WTC11 (cell line): ENCODE results near the gene SART3. TPM values are rescaled to one million over a fixed set of nuclear protein-coding genes. Genes with fewer than 3 reads are reported as not detected.

Experiments
- ATAC-seq: fragments of 200-7000 bp; cut with Tn5 transposase; 2 replicates; pipeline ENCODE4 v1.10.0; 2021; ENCODE audit warnings: mild to moderate bottlenecking, moderate library complexity
- CTCF ChIA-PET: fragments of 300-600 bp; sonication (Branson Sonifier 250); formaldehyde crosslinking; loops from one replicate; lab custom pipeline; 2021; ENCODE audit warnings: antibody characterized with exemption; lab: Charles Lee
- POLR2A ChIA-PET: fragments of 350-600 bp; sonication (Branson Sonifier 250); formaldehyde crosslinking; loops from one replicate; lab custom pipeline; 2021; ENCODE audit warnings: antibody characterized with exemption; lab: Charles Lee
- DNase-seq: peaks from one replicate; pipeline ENCODE4 v3.0.0; 2021; ENCODE audit warnings: low spot score
- H3K27ac Mint-ChIP-seq: 2 replicates; pipeline ENCODE4 v1.8.0; 2021; ENCODE audit warnings: mixed read lengths
- H3K27me3 Mint-ChIP-seq: 2 replicates; pipeline ENCODE4 v1.8.0; 2021; ENCODE audit warnings: low read depth, mild to moderate bottlenecking, moderate library complexity, mixed read lengths
- H3K36me3 Mint-ChIP-seq: 2 replicates; pipeline ENCODE4 v1.8.0; 2021; ENCODE audit warnings: mixed read lengths
- H3K4me1 Mint-ChIP-seq: 2 replicates; pipeline ENCODE4 v1.8.0; 2022; ENCODE audit warnings: mixed read lengths
- H3K4me3 Mint-ChIP-seq: 2 replicates; pipeline ENCODE4 v1.8.0; 2021; ENCODE audit warnings: mild to moderate bottlenecking, moderate library complexity, mixed read lengths
- H3K9me3 Mint-ChIP-seq: 2 replicates; pipeline ENCODE4 v1.8.0; 2021; ENCODE audit warnings: mixed read lengths
- CBFB ChIP-seq: sonication (generic); formaldehyde crosslinking; IDR thresholded peaks from 2 replicates; pipeline ENCODE4 v1.8.1; 2022; ENCODE audit warnings: mild to moderate bottlenecking, low read depth, missing genetic modification reagents
- EMX1 ChIP-seq: fragments of 250-450 bp; sonication (Bioruptor Pico); IDR thresholded peaks from 2 replicates; pipeline ENCODE4 v1.8.0; 2021; ENCODE audit warnings: mild to moderate bottlenecking
- FOXK1 ChIP-seq: sonication (generic); formaldehyde crosslinking; IDR thresholded peaks from 2 replicates; pipeline ENCODE4 v1.8.0; 2022; ENCODE audit warnings: mild to moderate bottlenecking, moderate library complexity, missing genetic modification reagents
- FOXP1 ChIP-seq: sonication (generic); formaldehyde crosslinking; IDR thresholded peaks from 2 replicates; pipeline ENCODE4 v1.8.0; 2022; ENCODE audit warnings: missing genetic modification reagents, mild to moderate bottlenecking, moderate library complexity, borderline replicate concordance
- GTF2I ChIP-seq: fragments of 250-450 bp; sonication (Bioruptor Pico); conservative IDR thresholded peaks from 2 replicates; pipeline ENCODE4 v1.4.0; 2021; ENCODE audit warnings: mild to moderate bottlenecking
- RELA ChIP-seq: sonication (generic); formaldehyde crosslinking; IDR thresholded peaks from 2 replicates; pipeline ENCODE4 v1.8.1; 2022; ENCODE audit warnings: missing genetic modification reagents, mild to moderate bottlenecking, borderline replicate concordance
- TCF7 ChIP-seq: sonication (generic); formaldehyde crosslinking; IDR thresholded peaks from 2 replicates; pipeline ENCODE4 v1.8.0; 2022; ENCODE audit warnings: mild to moderate bottlenecking, low read depth, missing genetic modification reagents, moderate library complexity
- TEAD4 ChIP-seq: sonication (generic); formaldehyde crosslinking; IDR thresholded peaks from 2 replicates; pipeline ENCODE4 v1.8.0; 2022; ENCODE audit warnings: mild to moderate bottlenecking, missing genetic modification reagents
- USF2 ChIP-seq: sonication (generic); formaldehyde crosslinking; IDR thresholded peaks from 2 replicates; pipeline ENCODE4 v1.8.1; 2023; ENCODE audit warnings: mild to moderate bottlenecking, missing genetic modification reagents, moderate library complexity
- ZNF121 ChIP-seq: sonication (generic); formaldehyde crosslinking; IDR thresholded peaks from 2 replicates; pipeline ENCODE4 v1.8.0; 2023; ENCODE audit warnings: missing genetic modification reagents
- ZNF317 ChIP-seq: sonication (generic); formaldehyde crosslinking; IDR thresholded peaks from 2 replicates; pipeline ENCODE4 v1.8.1; 2023; ENCODE audit warnings: low read depth, mild to moderate bottlenecking, moderate library complexity, missing genetic modification reagents, borderline replicate concordance
- ZNF671 ChIP-seq: fragments of 250-450 bp; sonication (Bioruptor Pico); IDR thresholded peaks from 2 replicates; pipeline ENCODE4 v1.8.0; 2021; ENCODE audit warnings: mild to moderate bottlenecking
- total RNA-seq: library from RNA; stranded (reverse); gene quantifications from 3 replicates; pipeline ENCODE4 v1.2.3, GENCODE V29; 2021
- TF ChIP-seq, protein P1 (sequence below): sonication (generic); formaldehyde crosslinking; IDR thresholded peaks from 2 replicates; pipeline ENCODE4 v1.8.0; 2022; ENCODE audit warnings: mild to moderate bottlenecking, missing genetic modification reagents
- TF ChIP-seq, protein P2 (sequence below): sonication (generic); formaldehyde crosslinking; IDR thresholded peaks from 2 replicates; pipeline ENCODE4 v1.8.1; 2022; ENCODE audit warnings: mild to moderate bottlenecking, moderate library complexity, missing genetic modification reagents
- TF ChIP-seq, protein P3 (sequence below): sonication (generic); formaldehyde crosslinking; IDR thresholded peaks from 2 replicates; pipeline ENCODE4 v1.8.1; 2022; ENCODE audit warnings: low read depth, mild to moderate bottlenecking, moderate library complexity, missing genetic modification reagents, borderline replicate concordance
- TF ChIP-seq, protein P4 (sequence below): sonication (generic); formaldehyde crosslinking; IDR thresholded peaks from 2 replicates; pipeline ENCODE4 v1.8.1; 2023; ENCODE audit warnings: mild to moderate bottlenecking, missing genetic modification reagents
- TF ChIP-seq, protein P5 (sequence below): sonication (generic); formaldehyde crosslinking; IDR thresholded peaks from 2 replicates; pipeline ENCODE4 v1.8.1; 2023; ENCODE audit warnings: mild to moderate bottlenecking, missing genetic modification reagents, borderline replicate concordance

Gene SART3
- total RNA-seq, 1 experiment from 2014 or later = 91.2 TPM

GRCh38 chr12:108483213-108484059, 77.5 kb downstream of the SART3 start:
- Mint-ChIP-seq H3K4me3 (no peak overlapping the region), H3K36me3 (peaks cover 8% of the 10 kb centered on the region), H3K9me3 (peaks cover 21% of the 10 kb centered on the region), H3K4me1 (peaks cover 13% of the 10 kb centered on the region), H3K27me3 (no peaks in the 10 kb centered on the region; the same call in 1 of the 2 replicates), H3K27ac (no peak overlapping the region)
- ChIA-PET POLR2A (no interaction called here), CTCF (no interaction called here)
- ATAC-seq (no peak), DNase-seq (no peak)
- peak; percentile 60 for TF ChIP-seq USF2 (CRISPR knock-in tag)
- TF ChIP-seq TCF7 (CRISPR knock-in tag) = no peak
- TF ChIP-seq, protein P1, sequence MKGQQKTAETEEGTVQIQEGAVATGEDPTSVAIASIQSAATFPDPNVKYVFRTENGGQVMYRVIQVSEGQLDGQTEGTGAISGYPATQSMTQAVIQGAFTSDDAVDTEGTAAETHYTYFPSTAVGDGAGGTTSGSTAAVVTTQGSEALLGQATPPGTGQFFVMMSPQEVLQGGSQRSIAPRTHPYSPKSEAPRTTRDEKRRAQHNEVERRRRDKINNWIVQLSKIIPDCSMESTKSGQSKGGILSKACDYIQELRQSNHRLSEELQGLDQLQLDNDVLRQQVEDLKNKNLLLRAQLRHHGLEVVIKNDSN (CRISPR knock-in tag) = 0 out of 2 replicates have a peak, but pooled peaks have one; percentile 16

DNA sequence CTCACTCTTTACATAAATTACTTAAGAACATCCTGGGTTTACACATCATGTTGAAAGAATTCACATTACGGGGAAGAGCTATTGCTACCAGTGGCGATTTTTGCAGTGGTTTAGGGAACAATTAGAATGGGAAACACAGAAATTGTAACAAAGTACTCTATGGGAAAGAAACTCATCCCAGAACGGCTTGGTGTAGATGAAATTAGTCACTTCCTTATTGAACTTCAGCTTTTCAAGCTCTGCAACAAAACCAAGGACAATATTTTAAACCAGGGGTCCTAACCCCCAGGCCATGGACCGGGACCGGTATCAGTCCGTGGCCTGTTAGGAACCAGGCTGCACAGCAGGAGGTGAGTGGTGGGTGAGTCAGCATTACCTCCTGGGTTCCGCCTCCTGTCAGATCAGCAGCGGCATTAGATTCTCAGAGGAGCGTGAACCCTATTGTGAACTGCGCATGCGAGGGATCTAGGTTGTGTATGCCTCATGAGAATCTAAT, 78.2 kb downstream of the SART3 start:
- peak; percentile 25 for DNase-seq
- Mint-ChIP-seq H3K4me1 (peaks cover 13% of the 10 kb centered on the region), H3K27me3 (no peaks in the 10 kb centered on the region; the same call in 1 of the 2 replicates), H3K36me3 (peaks cover 8% of the 10 kb centered on the region), H3K27ac (no peak overlapping the region), H3K4me3 (no peak overlapping the region), H3K9me3 (peaks cover 21% of the 10 kb centered on the region)
- POLR2A ChIA-PET = no interaction called here
- no peak for ATAC-seq
- no peak for TF ChIP-seq FOXP1
- TF ChIP-seq, protein P2, sequence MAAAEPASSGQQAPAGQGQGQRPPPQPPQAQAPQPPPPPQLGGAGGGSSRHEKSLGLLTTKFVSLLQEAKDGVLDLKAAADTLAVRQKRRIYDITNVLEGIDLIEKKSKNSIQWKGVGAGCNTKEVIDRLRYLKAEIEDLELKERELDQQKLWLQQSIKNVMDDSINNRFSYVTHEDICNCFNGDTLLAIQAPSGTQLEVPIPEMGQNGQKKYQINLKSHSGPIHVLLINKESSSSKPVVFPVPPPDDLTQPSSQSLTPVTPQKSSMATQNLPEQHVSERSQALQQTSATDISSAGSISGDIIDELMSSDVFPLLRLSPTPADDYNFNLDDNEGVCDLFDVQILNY = no peak
- TF ChIP-seq, protein P1 (CRISPR knock-in tag) = no peak
- TF ChIP-seq ZNF317 (CRISPR knock-in tag) = no peak
- no peak for TF ChIP-seq FOXK1 (CRISPR knock-in tag)
- TF ChIP-seq CBFB (CRISPR knock-in tag) = no peak
- no peak for TF ChIP-seq RELA
- TF ChIP-seq ZNF671 (CRISPR knock-in tag) = no peak
- TF ChIP-seq, protein P3, sequence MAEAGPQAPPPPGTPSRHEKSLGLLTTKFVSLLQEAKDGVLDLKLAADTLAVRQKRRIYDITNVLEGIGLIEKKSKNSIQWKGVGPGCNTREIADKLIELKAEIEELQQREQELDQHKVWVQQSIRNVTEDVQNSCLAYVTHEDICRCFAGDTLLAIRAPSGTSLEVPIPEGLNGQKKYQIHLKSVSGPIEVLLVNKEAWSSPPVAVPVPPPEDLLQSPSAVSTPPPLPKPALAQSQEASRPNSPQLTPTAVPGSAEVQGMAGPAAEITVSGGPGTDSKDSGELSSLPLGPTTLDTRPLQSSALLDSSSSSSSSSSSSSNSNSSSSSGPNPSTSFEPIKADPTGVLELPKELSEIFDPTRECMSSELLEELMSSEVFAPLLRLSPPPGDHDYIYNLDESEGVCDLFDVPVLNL (CRISPR knock-in tag) = no peak
- TF ChIP-seq, protein P4, sequence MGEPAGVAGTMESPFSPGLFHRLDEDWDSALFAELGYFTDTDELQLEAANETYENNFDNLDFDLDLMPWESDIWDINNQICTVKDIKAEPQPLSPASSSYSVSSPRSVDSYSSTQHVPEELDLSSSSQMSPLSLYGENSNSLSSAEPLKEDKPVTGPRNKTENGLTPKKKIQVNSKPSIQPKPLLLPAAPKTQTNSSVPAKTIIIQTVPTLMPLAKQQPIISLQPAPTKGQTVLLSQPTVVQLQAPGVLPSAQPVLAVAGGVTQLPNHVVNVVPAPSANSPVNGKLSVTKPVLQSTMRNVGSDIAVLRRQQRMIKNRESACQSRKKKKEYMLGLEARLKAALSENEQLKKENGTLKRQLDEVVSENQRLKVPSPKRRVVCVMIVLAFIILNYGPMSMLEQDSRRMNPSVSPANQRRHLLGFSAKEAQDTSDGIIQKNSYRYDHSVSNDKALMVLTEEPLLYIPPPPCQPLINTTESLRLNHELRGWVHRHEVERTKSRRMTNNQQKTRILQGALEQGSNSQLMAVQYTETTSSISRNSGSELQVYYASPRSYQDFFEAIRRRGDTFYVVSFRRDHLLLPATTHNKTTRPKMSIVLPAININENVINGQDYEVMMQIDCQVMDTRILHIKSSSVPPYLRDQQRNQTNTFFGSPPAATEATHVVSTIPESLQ = no peak
- no peak for TF ChIP-seq ZNF121
- no peak for TF ChIP-seq GTF2I (CRISPR knock-in tag)
- TF ChIP-seq TEAD4 (CRISPR knock-in tag) = no peak
- no peak for TF ChIP-seq EMX1 (CRISPR knock-in tag)
- TF ChIP-seq, protein P5, sequence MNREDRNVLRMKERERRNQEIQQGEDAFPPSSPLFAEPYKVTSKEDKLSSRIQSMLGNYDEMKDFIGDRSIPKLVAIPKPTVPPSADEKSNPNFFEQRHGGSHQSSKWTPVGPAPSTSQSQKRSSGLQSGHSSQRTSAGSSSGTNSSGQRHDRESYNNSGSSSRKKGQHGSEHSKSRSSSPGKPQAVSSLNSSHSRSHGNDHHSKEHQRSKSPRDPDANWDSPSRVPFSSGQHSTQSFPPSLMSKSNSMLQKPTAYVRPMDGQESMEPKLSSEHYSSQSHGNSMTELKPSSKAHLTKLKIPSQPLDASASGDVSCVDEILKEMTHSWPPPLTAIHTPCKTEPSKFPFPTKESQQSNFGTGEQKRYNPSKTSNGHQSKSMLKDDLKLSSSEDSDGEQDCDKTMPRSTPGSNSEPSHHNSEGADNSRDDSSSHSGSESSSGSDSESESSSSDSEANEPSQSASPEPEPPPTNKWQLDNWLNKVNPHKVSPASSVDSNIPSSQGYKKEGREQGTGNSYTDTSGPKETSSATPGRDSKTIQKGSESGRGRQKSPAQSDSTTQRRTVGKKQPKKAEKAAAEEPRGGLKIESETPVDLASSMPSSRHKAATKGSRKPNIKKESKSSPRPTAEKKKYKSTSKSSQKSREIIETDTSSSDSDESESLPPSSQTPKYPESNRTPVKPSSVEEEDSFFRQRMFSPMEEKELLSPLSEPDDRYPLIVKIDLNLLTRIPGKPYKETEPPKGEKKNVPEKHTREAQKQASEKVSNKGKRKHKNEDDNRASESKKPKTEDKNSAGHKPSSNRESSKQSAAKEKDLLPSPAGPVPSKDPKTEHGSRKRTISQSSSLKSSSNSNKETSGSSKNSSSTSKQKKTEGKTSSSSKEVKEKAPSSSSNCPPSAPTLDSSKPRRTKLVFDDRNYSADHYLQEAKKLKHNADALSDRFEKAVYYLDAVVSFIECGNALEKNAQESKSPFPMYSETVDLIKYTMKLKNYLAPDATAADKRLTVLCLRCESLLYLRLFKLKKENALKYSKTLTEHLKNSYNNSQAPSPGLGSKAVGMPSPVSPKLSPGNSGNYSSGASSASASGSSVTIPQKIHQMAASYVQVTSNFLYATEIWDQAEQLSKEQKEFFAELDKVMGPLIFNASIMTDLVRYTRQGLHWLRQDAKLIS (CRISPR knock-in tag) = no peak
- CTCF ChIA-PET = no interaction called here
